ENCODE data around the gene PCDHGA5.

- TF ChIP-seq CTCF (IDR thresholded peaks at IDR 0.05): no peak
- no peak for TF ChIP-seq POLR2AphosphoS5 (IDR thresholded peaks at IDR 0.05)
- TF ChIP-seq POLR2A (IDR thresholded peaks at IDR 0.05): no peak
- TF ChIP-seq EP300 (IDR thresholded peaks at IDR 0.05): no peak
Observed at GRCh38 chr5:141399555-141400258, 35.7 kb downstream of the PCDHGA5 start.

Data from suprapubic skin (tissue), 4 donors.